SK-N-SH treated with all-trans-retinoic acid at 6 μM for 48 hours (cell line): ENCODE results near the gene RNF125.

ENCODE experiments used
- ARNTL ChIP-seq: fragments of 450-650 bp; formaldehyde crosslinking; IDR thresholded peaks from 2 replicates; pipeline ENCODE4 v1.5.0; 2020; ENCODE audit warnings: low read depth, mild to moderate bottlenecking, moderate library complexity, borderline replicate concordance
- BACH2 ChIP-seq: fragments of 250-450 bp; sonication (Bioruptor Pico); IDR thresholded peaks from 2 replicates; pipeline ENCODE4 v1.9.0; 2021; ENCODE audit warnings: mild to moderate bottlenecking, borderline replicate concordance
- ESRRG ChIP-seq: fragments of 250-450 bp; sonication (Bioruptor Pico); IDR thresholded peaks from 2 replicates; pipeline ENCODE4 v1.6.1; 2021; ENCODE audit warnings: mild to moderate bottlenecking
- OSR1 ChIP-seq: fragments of 250-450 bp; sonication (Bioruptor Pico); IDR thresholded peaks from 2 replicates; pipeline ENCODE4 v1.8.0; 2022; ENCODE audit warnings: moderate library complexity, mild to moderate bottlenecking, inconsistent platforms
- PPARA ChIP-seq: fragments of 250-450 bp; sonication (Bioruptor Pico); IDR thresholded peaks from 2 replicates; pipeline ENCODE4 v1.5.0; 2020; ENCODE audit warnings: mild to moderate bottlenecking, borderline replicate concordance
- RARB ChIP-seq: fragments of 250-450 bp; sonication (Bioruptor Pico); IDR thresholded peaks from 2 replicates; pipeline ENCODE4 v1.8.0; 2021; ENCODE audit warnings: mild to moderate bottlenecking, moderate library complexity
- TCF4 ChIP-seq: fragments of 250-450 bp; sonication (Bioruptor Pico); IDR thresholded peaks from 2 replicates; pipeline ENCODE4 v1.8.0; 2021; ENCODE audit warnings: mild to moderate bottlenecking, moderate library complexity, borderline replicate concordance
- TOX ChIP-seq: fragments of 250-450 bp; sonication (Bioruptor Pico); IDR thresholded peaks from 2 replicates; pipeline ENCODE4 v1.8.0; 2021; ENCODE audit warnings: mild to moderate bottlenecking, moderate library complexity, borderline replicate concordance
- ZFP3 ChIP-seq: fragments of 250-450 bp; sonication (Bioruptor Pico); IDR thresholded peaks from 2 replicates; pipeline ENCODE4 v1.5.0; 2020; ENCODE audit warnings: mild to moderate bottlenecking, moderate library complexity
- ZFP30 ChIP-seq: fragments of 450-650 bp; formaldehyde crosslinking; IDR thresholded peaks from 2 replicates; pipeline ENCODE4 v1.5.0; 2022; ENCODE audit warnings: mild to moderate bottlenecking, moderate library complexity
- ZNF70 ChIP-seq: fragments of 450-650 bp; formaldehyde crosslinking; IDR thresholded peaks from 2 replicates; pipeline ENCODE4 v1.5.0; 2020; ENCODE audit warnings: mild to moderate bottlenecking, moderate library complexity
- TF ChIP-seq, protein P1 (sequence below): fragments of 250-450 bp; sonication (Bioruptor Pico); IDR thresholded peaks from 2 replicates; pipeline ENCODE4 v1.8.0; 2020; ENCODE audit warnings: mild to moderate bottlenecking, moderate library complexity, borderline replicate concordance
- TF ChIP-seq, protein P2 (sequence below): fragments of 250-450 bp; sonication (Bioruptor Pico); IDR thresholded peaks from 2 replicates; pipeline ENCODE4 v1.8.0; 2021; ENCODE audit warnings: low read depth, mild to moderate bottlenecking, moderate library complexity, borderline replicate concordance
- TF ChIP-seq, protein P3 (sequence below): fragments of 250-450 bp; sonication (Bioruptor Pico); IDR thresholded peaks from 2 replicates; pipeline ENCODE4 v1.5.1; 2020; ENCODE audit warnings: low read depth, mild to moderate bottlenecking, moderate library complexity

DNA sequence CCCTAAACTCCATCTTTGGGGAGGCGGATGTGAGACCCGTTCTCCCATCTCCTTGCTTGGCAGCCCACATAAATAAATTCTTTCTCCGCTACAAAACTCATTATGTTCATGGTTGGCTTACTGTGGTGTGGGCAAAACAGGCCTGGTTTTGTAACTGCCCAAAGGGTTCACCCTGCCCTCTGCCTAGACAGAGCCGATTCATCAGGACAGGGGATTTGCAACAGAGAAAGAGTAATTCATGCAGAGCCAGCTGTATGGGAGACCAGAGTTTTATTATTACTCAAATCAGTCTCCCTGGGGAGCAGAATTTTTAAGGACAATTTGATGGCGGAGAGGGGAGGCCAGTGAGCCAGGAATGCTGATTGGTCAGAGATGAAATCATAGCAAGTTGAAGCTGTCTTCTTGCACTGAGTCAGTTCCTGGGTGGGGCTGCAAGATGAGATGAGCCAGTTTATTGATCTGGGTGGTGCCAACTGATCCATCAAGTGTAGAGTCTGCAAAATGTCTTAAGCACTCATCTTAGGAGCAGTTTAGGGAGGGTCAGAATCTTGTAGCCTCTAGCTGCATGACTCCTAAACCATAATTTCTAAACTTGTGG is 8.4 kb upstream of the RNF125 start:
- TF ChIP-seq ZFP30 (CRISPR knock-in tag) (no peak), ZFP3 (CRISPR knock-in tag) (no peak), RARB (CRISPR knock-in tag) (no peak), OSR1 (CRISPR knock-in tag) (no peak), ARNTL (CRISPR knock-in tag) (no peak), TCF4 (no peak), PPARA (CRISPR knock-in tag) (no peak), ESRRG (CRISPR knock-in tag) (no peak), ZNF70 (no peak), BACH2 (CRISPR knock-in tag) (no peak), TOX (CRISPR knock-in tag) (no peak)
- TF ChIP-seq, protein P1, sequence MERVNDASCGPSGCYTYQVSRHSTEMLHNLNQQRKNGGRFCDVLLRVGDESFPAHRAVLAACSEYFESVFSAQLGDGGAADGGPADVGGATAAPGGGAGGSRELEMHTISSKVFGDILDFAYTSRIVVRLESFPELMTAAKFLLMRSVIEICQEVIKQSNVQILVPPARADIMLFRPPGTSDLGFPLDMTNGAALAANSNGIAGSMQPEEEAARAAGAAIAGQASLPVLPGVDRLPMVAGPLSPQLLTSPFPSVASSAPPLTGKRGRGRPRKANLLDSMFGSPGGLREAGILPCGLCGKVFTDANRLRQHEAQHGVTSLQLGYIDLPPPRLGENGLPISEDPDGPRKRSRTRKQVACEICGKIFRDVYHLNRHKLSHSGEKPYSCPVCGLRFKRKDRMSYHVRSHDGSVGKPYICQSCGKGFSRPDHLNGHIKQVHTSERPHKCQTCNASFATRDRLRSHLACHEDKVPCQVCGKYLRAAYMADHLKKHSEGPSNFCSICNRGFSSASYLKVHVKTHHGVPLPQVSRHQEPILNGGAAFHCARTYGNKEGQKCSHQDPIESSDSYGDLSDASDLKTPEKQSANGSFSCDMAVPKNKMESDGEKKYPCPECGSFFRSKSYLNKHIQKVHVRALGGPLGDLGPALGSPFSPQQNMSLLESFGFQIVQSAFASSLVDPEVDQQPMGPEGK: no peak
- TF ChIP-seq, protein P2, sequence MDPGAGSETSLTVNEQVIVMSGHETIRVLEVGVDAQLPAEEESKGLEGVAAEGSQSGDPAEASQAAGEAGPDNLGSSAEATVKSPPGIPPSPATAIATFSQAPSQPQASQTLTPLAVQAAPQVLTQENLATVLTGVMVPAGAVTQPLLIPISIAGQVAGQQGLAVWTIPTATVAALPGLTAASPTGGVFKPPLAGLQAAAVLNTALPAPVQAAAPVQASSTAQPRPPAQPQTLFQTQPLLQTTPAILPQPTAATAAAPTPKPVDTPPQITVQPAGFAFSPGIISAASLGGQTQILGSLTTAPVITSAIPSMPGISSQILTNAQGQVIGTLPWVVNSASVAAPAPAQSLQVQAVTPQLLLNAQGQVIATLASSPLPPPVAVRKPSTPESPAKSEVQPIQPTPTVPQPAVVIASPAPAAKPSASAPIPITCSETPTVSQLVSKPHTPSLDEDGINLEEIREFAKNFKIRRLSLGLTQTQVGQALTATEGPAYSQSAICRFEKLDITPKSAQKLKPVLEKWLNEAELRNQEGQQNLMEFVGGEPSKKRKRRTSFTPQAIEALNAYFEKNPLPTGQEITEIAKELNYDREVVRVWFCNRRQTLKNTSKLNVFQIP: no peak
- TF ChIP-seq, protein P3, sequence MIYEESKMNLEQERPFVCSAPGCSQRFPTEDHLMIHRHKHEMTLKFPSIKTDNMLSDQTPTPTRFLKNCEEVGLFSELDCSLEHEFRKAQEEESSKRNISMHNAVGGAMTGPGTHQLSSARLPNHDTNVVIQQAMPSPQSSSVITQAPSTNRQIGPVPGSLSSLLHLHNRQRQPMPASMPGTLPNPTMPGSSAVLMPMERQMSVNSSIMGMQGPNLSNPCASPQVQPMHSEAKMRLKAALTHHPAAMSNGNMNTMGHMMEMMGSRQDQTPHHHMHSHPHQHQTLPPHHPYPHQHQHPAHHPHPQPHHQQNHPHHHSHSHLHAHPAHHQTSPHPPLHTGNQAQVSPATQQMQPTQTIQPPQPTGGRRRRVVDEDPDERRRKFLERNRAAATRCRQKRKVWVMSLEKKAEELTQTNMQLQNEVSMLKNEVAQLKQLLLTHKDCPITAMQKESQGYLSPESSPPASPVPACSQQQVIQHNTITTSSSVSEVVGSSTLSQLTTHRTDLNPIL (CRISPR knock-in tag): no peak
